ENCODE data around the gene HRK.

The HRK gene

GRCh38 chr12:116863275-116863767 is 17.9 kb downstream of the HRK start:
- peak; percentile 30 for TF ChIP-seq CTCF (IDR thresholded peaks at IDR 0.05)
- H3K4me3 ChIP-seq (ENCODE audit: low read depth in 1 of 2, low read length in 1 of 2) = no peak overlapping the region
- H3K27ac ChIP-seq = no peak overlapping the region
- peaks cover 0 to 6% of the 10 kb centered on the region in 2 experiments for H3K4me1 ChIP-seq (ENCODE audit: control insufficient read depth in 1 of 2, insufficient read depth in 1 of 2, low read depth in 1 of 2, low read length in 1 of 2)
- H3K27me3 ChIP-seq = peaks cover 70% of the 10 kb centered on the region
- H3K9me3 ChIP-seq = no peaks in the 10 kb centered on the region
- no peaks in the 10 kb centered on the region for H3K36me3 ChIP-seq

DNA sequence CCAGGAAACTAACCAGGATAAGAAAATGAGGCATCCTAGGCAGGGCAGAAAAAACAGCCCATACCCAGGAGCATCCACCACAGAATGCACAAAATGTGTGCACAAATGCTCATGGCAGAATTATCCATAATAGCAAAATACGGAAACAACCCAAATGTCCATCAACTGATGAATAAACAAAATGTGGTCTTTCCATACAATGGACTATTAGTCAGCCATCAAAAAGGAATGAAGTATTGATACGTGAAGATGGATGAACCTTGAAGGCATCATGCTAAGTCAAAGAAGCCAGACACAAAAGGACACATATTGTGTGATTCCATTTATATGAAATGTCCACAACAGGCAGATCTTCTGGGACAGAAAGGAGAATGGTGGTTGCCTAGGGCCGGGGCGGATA is 19.1 kb downstream of the HRK start:
- Histone ChIP-seq H3K27me3 (peaks cover 70% of the 10 kb centered on the region), H3K36me3 (no peaks in the 10 kb centered on the region), H3K27ac (no peak overlapping the region), H3K9me3 (no peaks in the 10 kb centered on the region), H3K4me3 (ENCODE audit: low read depth in 1 of 2, low read length in 1 of 2) (no peak overlapping the region), H3K4me1 (ENCODE audit: control insufficient read depth in 1 of 2, insufficient read depth in 1 of 2, low read depth in 1 of 2, low read length in 1 of 2) (peaks cover 0 to 6% of the 10 kb centered on the region in 2 experiments)
- TF ChIP-seq CTCF (IDR thresholded peaks at IDR 0.05) = no peak

DNA sequence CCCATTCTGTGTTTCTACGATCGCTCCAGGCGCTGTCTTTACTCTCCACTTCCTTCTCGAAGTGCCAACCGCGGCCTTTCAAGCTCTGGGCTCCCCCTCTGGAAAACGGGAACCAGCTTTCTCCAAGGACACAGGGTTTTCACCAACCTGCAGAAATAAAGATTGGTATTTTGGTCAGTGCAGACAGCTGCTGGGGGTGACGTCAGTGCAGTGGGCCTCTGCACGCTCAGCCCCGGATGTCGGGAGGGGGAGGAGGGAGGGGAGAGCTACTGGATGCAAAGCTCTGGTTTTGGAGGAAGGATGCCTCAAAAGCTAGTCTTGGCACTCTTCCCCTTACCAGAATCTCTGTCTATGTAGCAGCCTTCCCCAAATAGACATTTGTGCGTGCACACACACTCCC is 19.9 kb downstream of the HRK start:
- Histone ChIP-seq H3K36me3 (no peaks in the 10 kb centered on the region), H3K4me1 (ENCODE audit: control insufficient read depth in 1 of 2, insufficient read depth in 1 of 2, low read depth in 1 of 2, low read length in 1 of 2) (no peaks in the 10 kb centered on the region), H3K9me3 (no peaks in the 10 kb centered on the region), H3K27ac (no peak overlapping the region), H3K27me3 (peaks cover 70% of the 10 kb centered on the region), H3K4me3 (ENCODE audit: low read depth in 1 of 2, low read length in 1 of 2) (no peak overlapping the region)
- TF ChIP-seq CTCF (IDR thresholded peaks at IDR 0.05) = no peak

DNA sequence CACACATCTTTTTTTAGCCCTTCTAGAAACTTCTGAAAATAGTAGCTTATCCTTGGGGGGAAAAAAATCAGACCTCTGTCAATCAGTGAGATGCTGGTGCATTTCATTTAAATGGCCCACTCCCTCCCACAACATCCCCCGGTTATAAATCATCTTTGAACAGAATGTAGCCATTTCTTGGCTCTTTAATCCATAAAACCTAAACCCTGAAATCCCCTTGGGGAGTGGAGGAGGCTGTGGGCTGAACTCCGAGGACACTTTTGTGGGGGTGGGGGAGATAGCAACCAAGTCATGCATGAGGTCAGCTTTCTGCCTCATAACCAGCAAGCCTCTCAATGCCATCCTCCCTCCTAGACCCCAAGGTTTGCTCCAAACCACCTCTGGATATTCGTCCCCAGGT is 21.0 kb downstream of the HRK start:
- no peaks in the 10 kb centered on the region for H3K4me1 ChIP-seq (ENCODE audit: control insufficient read depth in 1 of 2, insufficient read depth in 1 of 2, low read depth in 1 of 2, low read length in 1 of 2)
- no peak overlapping the region for H3K27ac ChIP-seq
- peaks cover 67% of the 10 kb centered on the region for H3K27me3 ChIP-seq
- no peaks in the 10 kb centered on the region for H3K36me3 ChIP-seq
- no peak overlapping the region for H3K4me3 ChIP-seq (ENCODE audit: low read depth in 1 of 2, low read length in 1 of 2)
- H3K9me3 ChIP-seq = no peaks in the 10 kb centered on the region
- no peak for TF ChIP-seq CTCF (IDR thresholded peaks at IDR 0.05)

- peaks cover 61% of the 10 kb centered on the region for H3K27me3 ChIP-seq
- H3K36me3 ChIP-seq = no peaks in the 10 kb centered on the region
- H3K9me3 ChIP-seq = no peaks in the 10 kb centered on the region
- no peak overlapping the region for H3K4me3 ChIP-seq (ENCODE audit: low read depth in 1 of 2, low read length in 1 of 2)
- TF ChIP-seq CTCF (IDR thresholded peaks at IDR 0.05) = no peak
- H3K4me1 ChIP-seq (ENCODE audit: control insufficient read depth in 1 of 2, insufficient read depth in 1 of 2, low read depth in 1 of 2, low read length in 1 of 2) = no peaks in the 10 kb centered on the region
- no peak overlapping the region for H3K27ac ChIP-seq
Measured at GRCh38 chr12:116859079-116859478, 22.2 kb downstream of the HRK start.

DNA sequence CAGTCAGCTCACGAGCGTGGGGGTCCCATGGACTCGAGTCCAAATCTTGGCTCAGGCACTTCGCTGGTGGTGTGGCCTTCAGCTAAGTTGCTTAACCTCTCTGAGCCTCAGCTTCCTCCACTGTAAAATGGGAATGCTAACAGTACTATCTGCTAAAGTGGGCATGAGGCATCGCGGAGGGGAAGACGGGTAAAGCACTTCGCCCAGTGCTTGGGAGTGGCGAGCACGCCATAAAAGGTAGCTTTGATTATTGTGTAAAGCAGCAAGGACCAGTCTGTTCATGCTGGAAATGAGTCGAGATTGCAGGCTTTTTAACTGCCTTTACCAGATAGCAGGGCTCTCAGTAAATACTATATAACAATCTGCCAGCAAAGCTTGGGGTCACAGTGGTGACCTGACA is 24.5 kb downstream of the HRK start:
- Histone ChIP-seq H3K27ac (no peak overlapping the region), H3K9me3 (no peaks in the 10 kb centered on the region), H3K27me3 (peaks cover 52% of the 10 kb centered on the region), H3K4me3 (ENCODE audit: low read depth in 1 of 2, low read length in 1 of 2) (no peak overlapping the region), H3K36me3 (no peaks in the 10 kb centered on the region), H3K4me1 (ENCODE audit: control insufficient read depth in 1 of 2, insufficient read depth in 1 of 2, low read depth in 1 of 2, low read length in 1 of 2) (no peaks in the 10 kb centered on the region)
- no peak for TF ChIP-seq CTCF (IDR thresholded peaks at IDR 0.05)
